Mesothelial cell of epicardium (in vitro differentiated cells): ENCODE results near the gene GABRB1. TPM values are rescaled to one million over a fixed set of nuclear protein-coding genes. Genes with fewer than 3 reads are reported as not detected.

ENCODE experiments used
- DNase-seq, 2 experiments: peaks; one replicate each; pipeline ENCODE4 v3.0.0; 2021; ENCODE audit warnings: low spot score in 2 of 2; ENCODE audit not compliant: unreplicated experiment in 2 of 2
- H3K27ac Mint-ChIP-seq: 2 replicates; pipeline ENCODE4 v1.8.0; 2021; ENCODE audit warnings: mixed read lengths
- H3K27me3 Mint-ChIP-seq: 2 replicates; pipeline ENCODE4 v1.8.0; 2021; ENCODE audit warnings: low read depth, mixed read lengths
- H3K36me3 Mint-ChIP-seq: 2 replicates; pipeline ENCODE4 v1.8.0; 2021; ENCODE audit warnings: mixed read lengths
- H3K4me1 Mint-ChIP-seq: 2 replicates; pipeline ENCODE4 v1.8.0; 2021; ENCODE audit warnings: mixed read lengths
- H3K4me3 Mint-ChIP-seq: 2 replicates; pipeline ENCODE4 v1.8.0; 2021; ENCODE audit warnings: mild to moderate bottlenecking, moderate library complexity, mixed read lengths
- H3K9me3 Mint-ChIP-seq: 2 replicates; pipeline ENCODE4 v1.8.0; 2021; ENCODE audit warnings: mixed read lengths
- total RNA-seq: library from RNA; stranded (reverse); gene quantifications from 3 replicates; pipeline ENCODE4 v1.2.1, GENCODE V29; 2021
- TF ChIP-seq, protein P1 (sequence below): fragments of 200-600 bp; sonication (generic); IDR thresholded peaks from one replicate; pipeline ENCODE4 v1.5.0; 2021; ENCODE audit warnings: antibody characterized with exemption; ENCODE audit not compliant: unreplicated experiment

The GABRB1 gene
- total RNA-seq, 1 donor from 2014 or later: not detected

DNA sequence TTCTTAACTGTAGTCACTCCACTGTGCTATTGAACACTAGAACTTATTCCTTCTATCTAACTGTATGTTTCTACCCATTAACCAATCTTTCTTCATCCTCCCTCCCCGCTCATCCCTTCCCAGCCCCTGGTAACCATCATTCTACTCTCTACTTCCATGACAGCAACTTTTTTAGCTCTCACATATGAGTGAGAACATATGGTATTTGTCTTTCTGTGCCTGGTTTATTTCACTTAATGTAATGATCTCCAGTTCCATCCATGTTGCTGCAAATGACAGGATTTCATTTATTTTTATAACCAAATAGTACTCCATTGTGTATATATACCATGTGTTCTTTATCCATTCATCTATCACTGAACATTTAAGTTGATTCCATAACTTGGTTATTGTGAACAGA is 186.5 kb downstream of the GABRB1 start:
- Mint-ChIP-seq H3K9me3 (peaks cover 5% of the 10 kb centered on the region), H3K27ac (no peak overlapping the region), H3K36me3 (no peaks in the 10 kb centered on the region), H3K27me3 (no peaks in the 10 kb centered on the region), H3K4me3 (no peak overlapping the region), H3K4me1 (peaks cover 17% of the 10 kb centered on the region)
- TF ChIP-seq, protein P1, sequence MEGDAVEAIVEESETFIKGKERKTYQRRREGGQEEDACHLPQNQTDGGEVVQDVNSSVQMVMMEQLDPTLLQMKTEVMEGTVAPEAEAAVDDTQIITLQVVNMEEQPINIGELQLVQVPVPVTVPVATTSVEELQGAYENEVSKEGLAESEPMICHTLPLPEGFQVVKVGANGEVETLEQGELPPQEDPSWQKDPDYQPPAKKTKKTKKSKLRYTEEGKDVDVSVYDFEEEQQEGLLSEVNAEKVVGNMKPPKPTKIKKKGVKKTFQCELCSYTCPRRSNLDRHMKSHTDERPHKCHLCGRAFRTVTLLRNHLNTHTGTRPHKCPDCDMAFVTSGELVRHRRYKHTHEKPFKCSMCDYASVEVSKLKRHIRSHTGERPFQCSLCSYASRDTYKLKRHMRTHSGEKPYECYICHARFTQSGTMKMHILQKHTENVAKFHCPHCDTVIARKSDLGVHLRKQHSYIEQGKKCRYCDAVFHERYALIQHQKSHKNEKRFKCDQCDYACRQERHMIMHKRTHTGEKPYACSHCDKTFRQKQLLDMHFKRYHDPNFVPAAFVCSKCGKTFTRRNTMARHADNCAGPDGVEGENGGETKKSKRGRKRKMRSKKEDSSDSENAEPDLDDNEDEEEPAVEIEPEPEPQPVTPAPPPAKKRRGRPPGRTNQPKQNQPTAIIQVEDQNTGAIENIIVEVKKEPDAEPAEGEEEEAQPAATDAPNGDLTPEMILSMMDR: no peak
- DNase-seq: no peak

DNA sequence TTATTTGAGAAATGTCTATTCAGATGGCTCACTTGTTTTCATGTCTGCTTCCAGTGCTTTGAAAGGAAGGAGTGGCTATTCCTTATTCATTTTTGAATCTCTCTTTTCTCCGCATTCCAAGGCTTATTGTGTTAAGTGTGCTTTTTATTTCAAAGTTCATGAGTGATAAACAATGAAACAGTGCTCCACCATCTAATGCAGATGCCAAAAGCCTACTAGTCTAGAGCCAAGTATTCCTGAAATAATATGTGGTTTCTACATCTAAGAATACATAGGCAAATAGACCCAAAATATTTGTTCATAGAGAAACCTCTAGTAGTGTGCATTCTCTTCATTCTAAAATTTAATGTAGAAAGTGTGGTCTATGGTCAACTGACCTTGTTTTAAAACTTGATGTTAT is 187.3 kb downstream of the GABRB1 start:
- Mint-ChIP-seq H3K4me3 (no peak overlapping the region), H3K36me3 (no peaks in the 10 kb centered on the region), H3K4me1 (peaks cover 11% of the 10 kb centered on the region), H3K27me3 (no peaks in the 10 kb centered on the region), H3K27ac (no peak overlapping the region), H3K9me3 (peaks cover 5% of the 10 kb centered on the region)
- TF ChIP-seq, protein P1: no peak
- DNase-seq: no peak

DNA sequence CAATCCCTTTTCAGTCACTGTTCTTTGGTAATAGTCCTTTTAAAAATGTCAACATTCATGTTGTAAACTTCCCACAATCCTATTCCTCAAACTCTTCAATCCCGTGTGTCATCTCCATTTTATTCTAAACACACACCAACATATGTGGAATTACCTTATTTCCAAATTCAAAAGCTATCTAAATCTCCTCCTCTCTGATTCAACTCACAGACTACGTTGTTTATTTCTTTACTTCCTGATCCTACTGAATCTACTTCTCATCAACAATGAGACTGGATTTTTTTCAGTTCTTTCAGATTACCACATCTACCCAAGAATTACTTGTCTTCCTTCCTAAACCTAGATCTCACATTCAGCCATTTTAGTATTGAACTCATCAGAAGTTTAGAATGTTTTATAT is 188.2 kb downstream of the GABRB1 start:
- TF ChIP-seq, protein P1: no peak
- no peak overlapping the region for H3K27ac Mint-ChIP-seq
- no peaks in the 10 kb centered on the region for H3K27me3 Mint-ChIP-seq
- H3K9me3 Mint-ChIP-seq: peaks cover 5% of the 10 kb centered on the region
- H3K36me3 Mint-ChIP-seq: no peaks in the 10 kb centered on the region
- H3K4me3 Mint-ChIP-seq: no peak overlapping the region
- no peak for DNase-seq
- peaks cover 11% of the 10 kb centered on the region for H3K4me1 Mint-ChIP-seq

DNA sequence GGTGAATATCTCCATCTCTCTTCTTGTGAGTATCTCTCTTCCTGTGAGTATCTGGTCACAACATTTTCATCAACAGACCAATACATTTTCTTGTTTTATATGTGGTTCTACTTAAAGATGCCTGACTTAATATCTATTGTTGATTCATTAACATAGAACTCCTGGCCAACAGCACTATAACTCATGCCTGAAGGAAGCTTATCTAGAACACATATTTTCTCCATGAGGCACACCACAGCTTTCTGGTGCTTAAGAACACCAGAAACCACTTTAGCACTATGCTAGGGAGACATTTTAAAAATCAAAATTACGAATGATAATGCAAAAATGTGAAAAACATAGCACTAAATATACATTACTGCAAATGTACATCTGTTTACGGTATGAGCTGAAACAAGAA is 190.4 kb downstream of the GABRB1 start:
- no peaks in the 10 kb centered on the region for H3K27me3 Mint-ChIP-seq
- no peak overlapping the region for H3K4me3 Mint-ChIP-seq
- H3K36me3 Mint-ChIP-seq: no peaks in the 10 kb centered on the region
- H3K9me3 Mint-ChIP-seq: peaks cover 5% of the 10 kb centered on the region
- H3K27ac Mint-ChIP-seq: no peak overlapping the region
- peaks cover 17% of the 10 kb centered on the region for H3K4me1 Mint-ChIP-seq
- DNase-seq: no peak
- TF ChIP-seq, protein P1: no peak

DNA sequence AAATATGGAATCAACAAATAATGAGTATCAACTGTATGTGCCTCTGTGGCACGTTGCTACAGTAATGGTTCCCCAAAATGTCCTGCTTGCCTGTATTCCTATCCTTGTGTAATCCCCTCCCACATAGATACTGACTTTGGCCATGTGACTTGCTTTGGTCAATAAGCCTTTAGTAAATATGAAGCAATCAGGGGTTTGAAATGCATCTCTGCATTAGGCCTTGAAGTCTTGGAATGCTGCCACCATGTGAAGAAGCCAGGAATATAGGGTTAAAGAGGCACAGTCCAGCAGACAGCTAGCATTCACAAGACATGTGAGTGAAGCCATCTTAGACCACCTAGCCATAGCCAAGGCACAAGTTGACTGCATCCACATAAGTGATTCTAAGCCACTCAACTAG is 190.9 kb downstream of the GABRB1 start:
- Mint-ChIP-seq H3K27me3 (no peaks in the 10 kb centered on the region), H3K4me1 (peaks cover 17% of the 10 kb centered on the region), H3K9me3 (peaks cover 5% of the 10 kb centered on the region), H3K36me3 (no peaks in the 10 kb centered on the region), H3K4me3 (no peak overlapping the region), H3K27ac (no peak overlapping the region)
- no peak for DNase-seq
- TF ChIP-seq, protein P1: no peak

DNA sequence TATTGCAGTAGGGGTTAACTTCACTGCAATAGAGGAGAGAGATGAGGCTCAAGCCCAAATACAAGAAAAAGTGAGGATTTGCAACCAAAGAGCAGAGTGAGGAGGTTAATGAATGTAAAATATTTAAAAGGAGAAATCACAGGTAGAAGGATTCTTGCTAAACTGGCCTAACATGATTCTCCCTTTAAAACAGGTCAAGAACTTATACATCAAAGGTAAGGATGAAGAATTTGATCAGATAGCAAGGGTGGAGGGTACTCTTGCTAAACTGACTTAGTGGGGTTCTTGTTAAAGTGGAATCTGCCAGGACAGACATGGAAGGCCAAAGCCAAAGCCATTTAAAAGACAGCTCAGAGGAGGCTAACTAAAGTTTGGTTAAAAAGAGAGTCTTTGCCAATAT is 193.0 kb downstream of the GABRB1 start:
- no peak overlapping the region for H3K27ac Mint-ChIP-seq

More for the DNA sequence above, 193.0 kb downstream of the GABRB1 start:
- Mint-ChIP-seq H3K4me1 (peaks cover 17% of the 10 kb centered on the region), H3K4me3 (no peak overlapping the region), H3K27me3 (no peaks in the 10 kb centered on the region), H3K9me3 (peaks cover 5% of the 10 kb centered on the region), H3K36me3 (no peaks in the 10 kb centered on the region)
- TF ChIP-seq, protein P1: no peak
- DNase-seq: no peak
